ENCODE results near the gene ITPKC.

The ITPKC gene

GRCh38 chr19:40733149-40733548, 16.2 kb downstream of the ITPKC start:
- H3K4me3 ChIP-seq (ENCODE audit: low read depth, low read length) = no peak overlapping the region
- TF ChIP-seq, protein P1, sequence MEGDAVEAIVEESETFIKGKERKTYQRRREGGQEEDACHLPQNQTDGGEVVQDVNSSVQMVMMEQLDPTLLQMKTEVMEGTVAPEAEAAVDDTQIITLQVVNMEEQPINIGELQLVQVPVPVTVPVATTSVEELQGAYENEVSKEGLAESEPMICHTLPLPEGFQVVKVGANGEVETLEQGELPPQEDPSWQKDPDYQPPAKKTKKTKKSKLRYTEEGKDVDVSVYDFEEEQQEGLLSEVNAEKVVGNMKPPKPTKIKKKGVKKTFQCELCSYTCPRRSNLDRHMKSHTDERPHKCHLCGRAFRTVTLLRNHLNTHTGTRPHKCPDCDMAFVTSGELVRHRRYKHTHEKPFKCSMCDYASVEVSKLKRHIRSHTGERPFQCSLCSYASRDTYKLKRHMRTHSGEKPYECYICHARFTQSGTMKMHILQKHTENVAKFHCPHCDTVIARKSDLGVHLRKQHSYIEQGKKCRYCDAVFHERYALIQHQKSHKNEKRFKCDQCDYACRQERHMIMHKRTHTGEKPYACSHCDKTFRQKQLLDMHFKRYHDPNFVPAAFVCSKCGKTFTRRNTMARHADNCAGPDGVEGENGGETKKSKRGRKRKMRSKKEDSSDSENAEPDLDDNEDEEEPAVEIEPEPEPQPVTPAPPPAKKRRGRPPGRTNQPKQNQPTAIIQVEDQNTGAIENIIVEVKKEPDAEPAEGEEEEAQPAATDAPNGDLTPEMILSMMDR (IDR thresholded peaks at IDR 0.05; ENCODE audit: low read depth, low read length) = no peak

GRCh38 chr19:40735013-40735771, 18.3 kb downstream of the ITPKC start:
- TF ChIP-seq, protein P1 (IDR thresholded peaks at IDR 0.05; ENCODE audit: low read depth, low read length) = no peak
- no peak overlapping the region for H3K4me3 ChIP-seq (ENCODE audit: low read depth, low read length)

DNA sequence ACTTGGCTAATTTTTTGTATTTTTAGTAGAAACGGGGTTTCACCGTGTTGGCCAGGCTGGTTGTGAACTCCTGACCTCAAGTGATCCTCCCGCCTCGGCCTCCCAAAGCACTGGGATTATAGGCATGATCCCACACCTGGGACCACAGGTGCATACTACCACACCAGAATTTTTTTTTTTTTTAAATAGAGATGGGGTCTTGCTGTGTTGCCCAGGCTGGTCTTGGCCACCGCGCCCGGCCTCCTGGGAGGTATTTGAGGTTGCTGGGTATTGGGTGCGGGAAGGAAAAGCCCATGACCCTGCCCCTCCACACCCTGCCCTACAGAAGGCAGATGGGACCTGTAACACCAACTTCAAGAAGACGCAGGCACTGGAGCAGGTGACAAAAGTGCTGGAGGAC, 19.7 kb downstream of the ITPKC start:
- TF ChIP-seq, protein P1 (IDR thresholded peaks at IDR 0.05; ENCODE audit: low read depth, low read length) = no peak
- no peak overlapping the region for H3K4me3 ChIP-seq (ENCODE audit: low read depth, low read length)

DNA sequence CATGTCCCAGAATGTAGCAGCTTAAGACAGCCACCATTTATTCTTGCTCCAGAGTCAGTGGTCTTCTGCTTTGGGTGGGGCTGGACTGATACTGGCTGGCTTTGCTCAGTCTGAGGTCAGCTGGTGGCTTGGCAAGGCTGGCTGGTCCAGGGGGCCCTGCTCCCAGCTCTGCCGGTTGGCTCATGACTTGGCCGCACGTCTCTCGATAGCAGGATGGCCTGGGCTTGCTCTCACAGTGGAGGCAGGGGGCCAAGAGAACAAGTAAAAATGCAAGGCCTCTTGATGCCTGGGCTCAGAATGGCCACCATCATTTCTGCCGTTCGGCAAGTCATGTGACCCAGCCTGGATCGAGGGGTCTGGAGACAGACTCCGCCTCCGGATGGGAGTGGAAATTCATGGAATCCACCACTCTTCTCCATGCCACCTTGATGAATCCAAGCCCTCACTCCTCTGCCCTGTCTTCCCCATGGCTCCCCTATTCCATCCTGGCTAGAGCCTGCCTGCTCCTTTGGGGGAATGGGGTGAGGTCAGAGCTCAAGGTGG, 20.3 kb downstream of the ITPKC start:
- H3K4me3 ChIP-seq (ENCODE audit: low read depth, low read length) = no peak overlapping the region
- TF ChIP-seq, protein P1 (IDR thresholded peaks at IDR 0.05; ENCODE audit: low read depth, low read length) = no peak

- H3K4me3 ChIP-seq (ENCODE audit: low read depth, low read length) = no peak overlapping the region
- TF ChIP-seq, protein P1 (IDR thresholded peaks at IDR 0.05; ENCODE audit: low read depth, low read length) = no peak
Observed at GRCh38 chr19:40739030-40739839, 22.3 kb downstream of the ITPKC start.

DNA sequence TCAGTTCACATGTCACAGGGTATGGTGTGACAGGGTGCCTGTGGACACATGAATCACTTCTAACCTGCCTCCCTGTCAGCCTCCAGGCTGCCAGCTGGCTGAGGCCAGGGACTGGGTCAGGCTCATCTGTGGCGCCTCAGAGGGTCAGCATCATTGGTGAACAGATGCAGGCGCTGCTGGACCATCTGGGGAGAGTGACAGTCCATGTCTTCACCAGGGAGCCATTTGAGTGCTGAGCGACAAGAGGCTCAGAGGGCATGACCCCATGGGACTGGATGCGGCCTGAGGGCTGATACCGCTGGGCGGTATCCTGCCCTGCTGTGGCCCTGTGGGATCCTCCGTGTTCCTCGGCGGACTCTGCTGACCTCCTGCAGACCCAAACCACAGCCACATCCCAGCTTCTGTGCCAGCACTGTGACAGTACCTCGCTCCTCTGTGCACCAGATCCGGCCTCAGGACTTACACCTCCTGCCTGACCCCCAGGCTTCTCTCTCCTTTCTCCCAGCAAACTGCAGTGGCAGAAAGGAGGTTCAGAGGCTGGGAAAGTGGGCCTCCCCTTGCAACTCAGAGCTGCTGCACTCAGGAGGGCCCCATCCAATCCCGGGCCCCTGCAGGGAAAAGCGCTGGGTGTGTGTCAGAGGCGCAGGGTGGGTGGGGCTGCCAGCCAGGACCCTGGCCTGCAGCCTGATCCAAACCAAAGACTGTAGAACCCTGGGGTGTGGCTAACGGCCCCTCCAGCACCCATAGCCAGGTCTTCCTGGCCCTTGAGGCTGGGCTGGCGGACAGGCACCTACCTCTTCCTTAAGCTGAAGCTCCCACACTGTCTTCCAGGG, 23.2 kb downstream of the ITPKC start:
- TF ChIP-seq, protein P1 (IDR thresholded peaks at IDR 0.05; ENCODE audit: low read depth, low read length) = no peak
- no peak overlapping the region for H3K4me3 ChIP-seq (ENCODE audit: low read depth, low read length)
